IMR-90 (cell line): ENCODE data around the gene ADARB2. TPM values are rescaled to one million over a fixed set of nuclear protein-coding genes. Genes with fewer than 3 reads are reported as not detected.

Experiments used
- ATAC-seq: fragments of 200-7000 bp; cut with Tn5 transposase; 2 replicates; pipeline ENCODE4 v1.9.1; 2020; ENCODE audit warnings: low read depth, mild to moderate bottlenecking, moderate library complexity
- BruUV-seq: library from RNA; stranded (reverse); fragments of 400-500 nt; replicated peaks from 2 replicates; lab custom pipeline; 2021; lab: Mats Ljungman, UMichigan
- CTCF ChIA-PET: fragments of 300-600 bp; formaldehyde crosslinking; extraction: SDS; loops from one replicate; lab custom pipeline; 2021; ENCODE audit warnings: antibody characterized with exemption; lab: Yijun Ruan, JAX
- POLR2A ChIA-PET: fragments of 300-600 bp; sonication (Branson Sonifier 250); formaldehyde crosslinking; loops from one replicate; lab custom pipeline; 2022; ENCODE audit warnings: antibody characterized with exemption; ENCODE audit not compliant: unreplicated experiment; lab: Charles Lee
- DNase-seq: peaks from one replicate; pipeline ENCODE4 v3.0.0; 2013
- H2AFZ ChIP-seq: replicated peaks from 2 replicates; pipeline ENCODE3; 2013; ENCODE audit warnings: low read length, mild to moderate bottlenecking; ENCODE audit not compliant: poor library complexity
- H2AK5ac ChIP-seq: 2 replicates; pipeline ENCODE4 v1.6.1; 2013; ENCODE audit warnings: low read depth, low read length, inconsistent platforms
- H2AK9ac ChIP-seq: replicated peaks from 2 replicates; pipeline ENCODE3; 2013; ENCODE audit warnings: mild to moderate bottlenecking, low read depth, low read length, moderate library complexity; ENCODE audit not compliant: poor library complexity
- H2BK120ac ChIP-seq: 2 replicates; pipeline ENCODE4 v1.6.1; 2013; ENCODE audit warnings: low read depth, low read length, inconsistent platforms
- H2BK15ac ChIP-seq: 3 replicates; pipeline ENCODE4 v1.6.1; 2013; ENCODE audit warnings: low read depth, low read length, inconsistent platforms
- H2BK20ac ChIP-seq: 2 replicates; pipeline ENCODE4 v1.6.1; 2013; ENCODE audit warnings: low read depth, mild to moderate bottlenecking, inconsistent platforms, low read length, moderate library complexity
- H2BK5ac ChIP-seq: 2 replicates; pipeline ENCODE4 v1.6.1; 2013; ENCODE audit warnings: mild to moderate bottlenecking, low read depth, low read length, inconsistent platforms; ENCODE audit not compliant: poor library complexity, severe bottlenecking
- H3K14ac ChIP-seq: replicated peaks from 2 replicates; pipeline ENCODE4 v1.6.1; 2013; ENCODE audit warnings: low read depth, low read length, inconsistent platforms
- H3K18ac ChIP-seq: 2 replicates; pipeline ENCODE4 v1.6.1; 2013; ENCODE audit warnings: low read depth, low read length, control low read depth
- H3K23ac ChIP-seq: 2 replicates; pipeline ENCODE4 v1.6.1; 2013; ENCODE audit warnings: low read depth, low read length, inconsistent platforms
- H3K27ac ChIP-seq: 2 replicates; pipeline ENCODE4 v1.5.1; 2013; ENCODE audit warnings: mild to moderate bottlenecking, control low read depth, low read length; ENCODE audit not compliant: insufficient read depth
- H3K27me3 ChIP-seq: 2 replicates; pipeline ENCODE4 v1.6.1; 2013; ENCODE audit warnings: low read length; ENCODE audit not compliant: control insufficient read depth, insufficient read depth
- H3K36me3 ChIP-seq: 2 replicates; pipeline ENCODE4 v1.6.1; 2013; ENCODE audit warnings: low read length, mixed read lengths; ENCODE audit not compliant: control insufficient read depth, insufficient read depth
- H3K4ac ChIP-seq: 2 replicates; pipeline ENCODE4 v1.6.1; 2013; ENCODE audit warnings: low read depth, low read length, inconsistent platforms
- H3K4me1 ChIP-seq: 2 replicates; pipeline ENCODE4 v1.6.1; 2013; ENCODE audit warnings: low read length, mixed read lengths; ENCODE audit not compliant: control insufficient read depth, insufficient read depth
- H3K4me2 ChIP-seq: 2 replicates; pipeline ENCODE4 v1.6.1; 2013; ENCODE audit warnings: low read depth, mild to moderate bottlenecking, control low read depth, low read length, moderate library complexity
- H3K4me3 ChIP-seq: 2 replicates; pipeline ENCODE4 v1.5.1; 2013; ENCODE audit warnings: low read depth, mild to moderate bottlenecking, control low read depth, low read length, moderate library complexity; ENCODE audit not compliant: insufficient read depth
- H3K56ac ChIP-seq: 2 replicates; pipeline ENCODE4 v1.6.1; 2013; ENCODE audit warnings: low read length, inconsistent platforms; ENCODE audit not compliant: insufficient read depth; ENCODE audit errors: extremely low read depth
- H3K79me1 ChIP-seq, 2 experiments: 2 replicates each; pipeline ENCODE4 v1.6.1; 2013; ENCODE audit warnings: low read length in 2 of 2, inconsistent platforms in 1 of 2, low read depth in 1 of 2
- H3K9ac ChIP-seq: 2 replicates; pipeline ENCODE4 v1.6.1; 2013; ENCODE audit warnings: low read depth, low read length, control low read depth
- H3K9me1 ChIP-seq: 2 replicates; pipeline ENCODE4 v1.6.1; 2013; ENCODE audit warnings: low read length, inconsistent platforms; ENCODE audit not compliant: insufficient read depth
- H3K9me3 ChIP-seq: 2 replicates; pipeline ENCODE4 v1.6.1; 2013; ENCODE audit warnings: low read length; ENCODE audit not compliant: control insufficient read depth, insufficient read depth
- H4K20me1 ChIP-seq: 2 replicates; pipeline ENCODE4 v1.6.1; 2013; ENCODE audit warnings: low read length, inconsistent platforms; ENCODE audit not compliant: insufficient read depth
- H4K5ac ChIP-seq: 2 replicates; pipeline ENCODE4 v1.6.1; 2013; ENCODE audit warnings: mild to moderate bottlenecking, low read depth, low read length, control low read depth
- H4K8ac ChIP-seq, 2 experiments: 2 replicates each; pipeline ENCODE4 v1.6.1; 2013; ENCODE audit warnings: low read depth in 2 of 2, low read length in 2 of 2, control low read depth in 1 of 2, inconsistent platforms in 1 of 2
- H4K91ac ChIP-seq: 2 replicates; pipeline ENCODE4 v1.6.1; 2013; ENCODE audit warnings: low read depth, low read length, inconsistent platforms; ENCODE audit not compliant: insufficient read depth
- CEBPB ChIP-seq: IDR thresholded peaks from 2 replicates; pipeline ENCODE4 v1.6.1; 2012; ENCODE audit warnings: low read depth, low read length, improper control_type of control experiment
- CHD1 ChIP-seq: IDR thresholded peaks from 2 replicates; pipeline ENCODE4 v1.6.1; 2012; ENCODE audit warnings: low read depth, low read length, improper control_type of control experiment
- ELK1 ChIP-seq: fragments of 150-350 bp; IDR thresholded peaks from 2 replicates; pipeline ENCODE4 v1.6.1; 2016; ENCODE audit warnings: low read depth, mild to moderate bottlenecking, low read length, moderate library complexity, borderline replicate concordance
- MAZ ChIP-seq: IDR thresholded peaks from 2 replicates; pipeline ENCODE4 v1.6.1; 2012; ENCODE audit warnings: low read depth, mild to moderate bottlenecking, low read length, improper control_type of control experiment, moderate library complexity, borderline replicate concordance
- NFE2L2 ChIP-seq: fragments of 150-350 bp; IDR thresholded peaks from 2 replicates; pipeline ENCODE4 v1.6.1; 2016; ENCODE audit warnings: low read depth, mild to moderate bottlenecking, low read length
- POLR2A ChIP-seq: IDR thresholded peaks from 2 replicates; pipeline ENCODE4 v1.6.1; 2012; ENCODE audit warnings: mild to moderate bottlenecking, low read depth, low read length
- RFX5 ChIP-seq: IDR thresholded peaks from 2 replicates; pipeline ENCODE4 v1.8.0; 2012; ENCODE audit warnings: low read depth, mild to moderate bottlenecking, low read length, moderate library complexity
- WGBS, 2 experiments: methylation state at CpG; one replicate each; pipeline versions ENCODE4 v1.1.5 to v1.1.7; 2013; ENCODE audit warnings: missing lambda C conversion rate in 2 of 2; ENCODE audit not compliant: insufficient read length in 1 of 2; ENCODE audit errors: extremely low coverage in 2 of 2; 5-methylcytosine and 5-hydroxymethylcytosine counted together
- dilution Hi-C: fragments of 300-500 bp; cut with HindIII; formaldehyde crosslinking; loops from one replicate; pipeline ENCODE4 v1.14.3; 2018; ENCODE audit warnings: low sequenced_read_pairs; ENCODE audit not compliant: unreplicated experiment
- in situ Hi-C: fragments of 300-500 bp; cut with MboI; formaldehyde crosslinking; loops from 3 replicates; pipeline ENCODE4 v1.14.3; 2019; ENCODE audit warnings: low sequenced_read_pairs, inconsistent platforms, mixed read lengths
- intact Hi-C: fragments of 100-400 bp; cut with micrococcal nuclease; formaldehyde crosslinking; loops from 2 replicates; pipeline ENCODE4 v1.10.0; 2022
- polyA plus RNA-seq, 3 experiments: library from polyadenylated mRNA; depleted of rRNA; stranded (reverse); fragments of >200 nt; gene quantifications; 2 replicates each; pipeline ENCODE4 v1.2.3, GENCODE V29; 2012; ENCODE audit warnings: low replicate concordance in 1 of 3
- total RNA-seq: library from RNA; depleted of rRNA; stranded (reverse); fragments of >200 nt; gene quantifications from 2 replicates; pipeline ENCODE4 v1.2.3, GENCODE V29; 2012

Gene ADARB2
- total and polyA plus RNA-seq, 2 of the 4 experiments (the other 2 are of a cell fraction), result not detected

GRCh38 chr10:1604246-1604645 lies 133.1 kb downstream of the ADARB2 start:
- no peak overlapping the region for H3K56ac ChIP-seq
- no peak overlapping the region for H3K23ac ChIP-seq
- no peaks in the 10 kb centered on the region for H3K79me1 ChIP-seq
- no peak overlapping the region for H3K14ac ChIP-seq
- H3K27me3 ChIP-seq, result no peaks in the 10 kb centered on the region
- no peak overlapping the region for H2AK9ac ChIP-seq
- intact Hi-C loops (no loop called here), dilution Hi-C loops (no loop called here), in situ Hi-C loops (no loop called here)
- no peak overlapping the region for H4K5ac ChIP-seq
- no peak overlapping the region for H4K8ac ChIP-seq
- no peaks in the 10 kb centered on the region for H3K9me1 ChIP-seq
- POLR2A ChIA-PET, result no interaction called here
- peaks cover 44% of the 10 kb centered on the region for H3K9me3 ChIP-seq
- WGBS, 2 experiments, result no CpG with 5 or more reads among the region's 7 CpGs
- no peak overlapping the region for H3K18ac ChIP-seq
- DNase-seq, result no peak
- no peaks in the 10 kb centered on the region for H3K36me3 ChIP-seq
- no peak overlapping the region for H3K4me3 ChIP-seq
- H4K20me1 ChIP-seq, result no peaks in the 10 kb centered on the region
- no peak overlapping the region for H3K27ac ChIP-seq
- CTCF ChIA-PET, result no interaction called here
- H2AFZ ChIP-seq, result no peak overlapping the region
- ATAC-seq, result no peak
- H3K9ac ChIP-seq, result no peak overlapping the region
- H2BK5ac ChIP-seq, result no peak overlapping the region
- no TSS peak for BruUV-seq
- no peak overlapping the region for H2AK5ac ChIP-seq
- H2BK20ac ChIP-seq, result no peak overlapping the region
- H2BK120ac ChIP-seq, result no peak overlapping the region
- H3K4me1 ChIP-seq, result no peaks in the 10 kb centered on the region
- no peak for TF ChIP-seq ELK1
- TF ChIP-seq RFX5, result no peak
- no peak for TF ChIP-seq NFE2L2
- no peak for TF ChIP-seq POLR2A
- no peak for TF ChIP-seq MAZ
- TF ChIP-seq CHD1, result no peak
- no peak for TF ChIP-seq CEBPB
- no peak overlapping the region for H2BK15ac ChIP-seq
- no peak overlapping the region for H4K91ac ChIP-seq
- no peak overlapping the region for H3K4ac ChIP-seq
- H3K4me2 ChIP-seq, result no peak overlapping the region
